A549 (cell line): Measurements from ENCODE around the gene SHROOM2. TPM values are rescaled to one million over a fixed set of nuclear protein-coding genes. Genes with fewer than 3 reads are reported as not detected.

Source experiments
- ATAC-seq, 2 experiments: fragments of 200-7000 bp in 1 of 2; fragments of >200 bp in 1 of 2; cut with Nextera tagmentation in 1 of 2; cut with Tn5 transposase in 1 of 2; 3 replicates each; pipeline versions ENCODE4 v1.8.0 to v1.9.1; 2018 to 2020; ENCODE audit warnings: mild to moderate bottlenecking in 1 of 2, moderate library complexity in 1 of 2
- CTCF ChIA-PET: fragments of 300-600 bp; sonication (Branson Sonifier 250); formaldehyde crosslinking; extraction: SDS; loops from one replicate; lab custom pipeline; 2021; ENCODE audit warnings: antibody characterized with exemption, inconsistent platforms; lab: Yijun Ruan, JAX
- POLR2A ChIA-PET: fragments of 350-600 bp; formaldehyde crosslinking; extraction: SDS; loops from one replicate; lab custom pipeline; 2021; ENCODE audit warnings: antibody characterized with exemption, inconsistent platforms; lab: Yijun Ruan, JAX
- DNase-seq, 2 experiments: peaks; one replicate each; pipeline versions ENCODE4 v3.0.0 to v3.0.0-alpha.2; 2011 to 2016; ENCODE audit warnings: low read depth in 1 of 2, low spot score in 1 of 2
- FAIRE-seq: peaks from 2 replicates; lab custom pipeline; 2011; peaks lifted over from hg19 to GRCh38; lab: Jason Lieb, UNC
- H3K27ac ChIP-seq, 2 experiments: fragments of >200 bp; sonication (Bioruptor Twin); formaldehyde crosslinking; 3 replicates each; pipeline ENCODE4 v1.5.1; 2016 to 2017
- H3K4me1 ChIP-seq: fragments of >200 bp; sonication (Bioruptor Twin); formaldehyde crosslinking; 3 replicates; pipeline ENCODE4 v1.6.1; 2016
- H3K4me2 ChIP-seq: fragments of >200 bp; sonication (Bioruptor Twin); formaldehyde crosslinking; 3 replicates; pipeline ENCODE4 v1.6.1; 2016
- H3K4me3 ChIP-seq: fragments of >200 bp; sonication (Bioruptor Twin); formaldehyde crosslinking; 3 replicates; pipeline ENCODE4 v1.5.1; 2016
- H3K9me3 ChIP-seq: fragments of >200 bp; sonication (Bioruptor Twin); formaldehyde crosslinking; 3 replicates; pipeline ENCODE4 v1.6.1; 2016
- BCL3 ChIP-seq: fragments of >200 bp; sonication (Bioruptor Twin); formaldehyde crosslinking; IDR thresholded peaks from 3 replicates; pipeline ENCODE4 v1.6.1; 2016
- CBX2 ChIP-seq: fragments of 200-600 bp; sonication (generic); IDR thresholded peaks from 2 replicates; pipeline ENCODE4 v1.6.1; 2016; ENCODE audit warnings: low read depth, mild to moderate bottlenecking, borderline replicate concordance
- CEBPB ChIP-seq, 2 experiments: fragments of >200 bp in 1 of 2; sonication (Bioruptor Twin) in 1 of 2; formaldehyde crosslinking in 1 of 2; IDR thresholded peaks; 2 replicates each; pipeline ENCODE4 v1.6.1; 2012 to 2016
- CTCF ChIP-seq: fragments of >200 bp; sonication (Bioruptor Twin); formaldehyde crosslinking; IDR thresholded peaks from 3 replicates; pipeline ENCODE4 v1.5.1; 2016
- ESRRA ChIP-seq: fragments of 150-350 bp; IDR thresholded peaks from 2 replicates; pipeline ENCODE4 v1.6.1; 2014; ENCODE audit warnings: mild to moderate bottlenecking, low read length, borderline replicate concordance
- FOSB ChIP-seq: fragments of 250-450 bp; sonication (Bioruptor Pico); IDR thresholded peaks from 2 replicates; pipeline ENCODE4 v1.5.0; 2020; ENCODE audit warnings: mild to moderate bottlenecking, moderate library complexity
- HDAC2 ChIP-seq: fragments of 200-600 bp; sonication (generic); IDR thresholded peaks from 2 replicates; pipeline ENCODE4 v1.6.1; 2016
- HMGXB4 ChIP-seq: fragments of 250-450 bp; sonication (Bioruptor Pico); IDR thresholded peaks from 2 replicates; pipeline ENCODE4 v1.5.0; 2021; ENCODE audit warnings: mild to moderate bottlenecking, moderate library complexity, borderline replicate concordance
- KDM1A ChIP-seq: fragments of 200-600 bp; sonication (generic); IDR thresholded peaks from 2 replicates; pipeline ENCODE4 v1.6.1; 2016; ENCODE audit warnings: low read depth, mild to moderate bottlenecking
- MAFK ChIP-seq: fragments of 450-650 bp; IDR thresholded peaks from 2 replicates; pipeline ENCODE4 v1.6.1; 2014; ENCODE audit not compliant: partially characterized antibody
- NFE2L2 ChIP-seq: fragments of 150-350 bp; conservative IDR thresholded peaks from 2 replicates; pipeline ENCODE4 v1.6.1; 2014; ENCODE audit warnings: low read length
- NR3C1 ChIP-seq: fragments of >200 bp; sonication (Bioruptor Twin); formaldehyde crosslinking; IDR thresholded peaks from 3 replicates; pipeline ENCODE4 v1.6.1; 2017
- PBX3 ChIP-seq: IDR thresholded peaks from 2 replicates; pipeline ENCODE4 v1.6.1; 2012
- WGBS: methylation state at CpG from one replicate; pipeline ENCODE4 v1.1.6; 2017; ENCODE audit errors: missing lambda C conversion rate; 5-methylcytosine and 5-hydroxymethylcytosine counted together
- polyA plus RNA-seq, 4 experiments: library from polyadenylated mRNA; depleted of rRNA in 3 of 4; stranded (reverse); fragments of >200 nt; fragmentation: RNase III in 1 of 4; extraction: RNeasy Plus Mini Kit Qiagen cat#74134 plus additional on column Dnase treatment in 1 of 4; gene quantifications; 2 replicates in 3 of 4; 3 replicates in 1 of 4; pipeline ENCODE4 v1.2.3, GENCODE V29; 2011 to 2017
- TF ChIP-seq, protein P1 (sequence below): fragments of 200-600 bp; sonication (generic); IDR thresholded peaks from 2 replicates; pipeline ENCODE4 v1.6.1; 2016; ENCODE audit warnings: antibody characterized with exemption, mild to moderate bottlenecking, moderate library complexity

Gene SHROOM2
- polyA plus RNA-seq, 2 of the 4 experiments (the other 2 are of a cell fraction), result 0.12 to 0.27 TPM

GRCh38 chrX:9890681-9891091 is 104.5 kb downstream of the SHROOM2 start (continued):
- no peak for TF ChIP-seq BCL3
- TF ChIP-seq NFE2L2, result no peak
- no peak for TF ChIP-seq KDM1A
- TF ChIP-seq HMGXB4 (CRISPR knock-in tag), result no peak

- ATAC-seq (no peak; a peak in 1 of 6 replicates), DNase-seq (no peak), FAIRE-seq (no peak)
- no peaks in the 10 kb centered on the region for H3K9me3 ChIP-seq
- TF ChIP-seq CBX2, result no peak
- no peak for TF ChIP-seq CTCF
- TF ChIP-seq NR3C1, result no peak
- no peak for TF ChIP-seq PBX3
- TF ChIP-seq HDAC2, result no peak
- no peak for TF ChIP-seq FOSB (CRISPR knock-in tag)
- TF ChIP-seq ESRRA, result no peak
- TF ChIP-seq, protein P1, sequence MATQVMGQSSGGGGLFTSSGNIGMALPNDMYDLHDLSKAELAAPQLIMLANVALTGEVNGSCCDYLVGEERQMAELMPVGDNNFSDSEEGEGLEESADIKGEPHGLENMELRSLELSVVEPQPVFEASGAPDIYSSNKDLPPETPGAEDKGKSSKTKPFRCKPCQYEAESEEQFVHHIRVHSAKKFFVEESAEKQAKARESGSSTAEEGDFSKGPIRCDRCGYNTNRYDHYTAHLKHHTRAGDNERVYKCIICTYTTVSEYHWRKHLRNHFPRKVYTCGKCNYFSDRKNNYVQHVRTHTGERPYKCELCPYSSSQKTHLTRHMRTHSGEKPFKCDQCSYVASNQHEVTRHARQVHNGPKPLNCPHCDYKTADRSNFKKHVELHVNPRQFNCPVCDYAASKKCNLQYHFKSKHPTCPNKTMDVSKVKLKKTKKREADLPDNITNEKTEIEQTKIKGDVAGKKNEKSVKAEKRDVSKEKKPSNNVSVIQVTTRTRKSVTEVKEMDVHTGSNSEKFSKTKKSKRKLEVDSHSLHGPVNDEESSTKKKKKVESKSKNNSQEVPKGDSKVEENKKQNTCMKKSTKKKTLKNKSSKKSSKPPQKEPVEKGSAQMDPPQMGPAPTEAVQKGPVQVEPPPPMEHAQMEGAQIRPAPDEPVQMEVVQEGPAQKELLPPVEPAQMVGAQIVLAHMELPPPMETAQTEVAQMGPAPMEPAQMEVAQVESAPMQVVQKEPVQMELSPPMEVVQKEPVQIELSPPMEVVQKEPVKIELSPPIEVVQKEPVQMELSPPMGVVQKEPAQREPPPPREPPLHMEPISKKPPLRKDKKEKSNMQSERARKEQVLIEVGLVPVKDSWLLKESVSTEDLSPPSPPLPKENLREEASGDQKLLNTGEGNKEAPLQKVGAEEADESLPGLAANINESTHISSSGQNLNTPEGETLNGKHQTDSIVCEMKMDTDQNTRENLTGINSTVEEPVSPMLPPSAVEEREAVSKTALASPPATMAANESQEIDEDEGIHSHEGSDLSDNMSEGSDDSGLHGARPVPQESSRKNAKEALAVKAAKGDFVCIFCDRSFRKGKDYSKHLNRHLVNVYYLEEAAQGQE, result no peak
- no peak for TF ChIP-seq MAFK
- TF ChIP-seq CEBPB (IDR thresholded peaks at IDR 0.05), result no peak
- H3K4me3 ChIP-seq, result no peak overlapping the region
- H3K4me1 ChIP-seq, result no peaks in the 10 kb centered on the region
- H3K4me2 ChIP-seq, result no peak overlapping the region
- ChIA-PET CTCF (interaction anchor here (1.8 kb wide), 1 partner anchor 9 kb away, joined by 5 read pairs; no protein-coding TSS in a partner anchor), POLR2A (no interaction called here)
- no peak overlapping the region for H3K27ac ChIP-seq
- 60% methylated on average over 2 of the region's 36 CpGs for WGBS
Observed at GRCh38 chrX:9895225-9895912, 109.1 kb downstream of the SHROOM2 start.
